GM19467 (cell line): ENCODE measurements around the gene NCR3LG1.

ENCODE experiments used
- ATAC-seq: cut with Tn5 transposase; IDR thresholded peaks from one replicate; pipeline ENCODE4 v1.9.1; 2021; ENCODE audit warnings: mild to moderate bottlenecking, moderate library complexity; ENCODE audit not compliant: unreplicated experiment

NCR3LG1 gene

GRCh38 chr11:17351510-17352176 lies at the start of gene NCR3LG1:
Gene NCR3LG1 (plus strand): TSS chr11:17351800. CDS start chr11:17351970, 170 bp downstream.
- ATAC-seq = no peak

- no peak for ATAC-seq
Observed at GRCh38 chr11:17313349-17314231, 38.0 kb upstream of the NCR3LG1 start.

- ATAC-seq = no peak
Observed at GRCh38 chr11:17314232-17314547, 37.4 kb upstream of the NCR3LG1 start.

- ATAC-seq = no peak
Observed at GRCh38 chr11:17314904-17315426, 36.6 kb upstream of the NCR3LG1 start.

- ATAC-seq = no peak
Observed at GRCh38 chr11:17328871-17329494, 22.6 kb upstream of the NCR3LG1 start.

GRCh38 chr11:17331669-17332068 lies 19.9 kb upstream of the NCR3LG1 start:
- no peak for ATAC-seq

GRCh38 chr11:17333799-17334586 lies 17.6 kb upstream of the NCR3LG1 start:
- ATAC-seq = no peak

GRCh38 chr11:17343257-17343656 lies 8.3 kb upstream of the NCR3LG1 start:
- ATAC-seq = no peak

GRCh38 chr11:17343907-17344306 lies 7.7 kb upstream of the NCR3LG1 start:
- ATAC-seq = no peak

GRCh38 chr11:17347676-17348075 lies 3.9 kb upstream of the NCR3LG1 start:
- no peak for ATAC-seq

- no peak for ATAC-seq
Observed at GRCh38 chr11:17350455-17351171, 987 bp upstream of the NCR3LG1 start.

- ATAC-seq = no peak
Observed at GRCh38 chr11:17351172-17351509, 459 bp upstream of the NCR3LG1 start.

GRCh38 chr11:17352950-17353820 lies 1.6 kb downstream of the NCR3LG1 start:
- no peak for ATAC-seq

- no peak for ATAC-seq
Observed at GRCh38 chr11:17353821-17354600, 2.4 kb downstream of the NCR3LG1 start.

- no peak for ATAC-seq
Observed at GRCh38 chr11:17354601-17354991, 3.0 kb downstream of the NCR3LG1 start.

GRCh38 chr11:17366495-17366894 lies 14.9 kb downstream of the NCR3LG1 start:
- ATAC-seq = no peak

GRCh38 chr11:17368551-17368950 lies 17.0 kb downstream of the NCR3LG1 start:
- no peak for ATAC-seq

GRCh38 chr11:17369094-17369493 lies 17.5 kb downstream of the NCR3LG1 start:
- ATAC-seq = no peak
